HG02642 (cell line): ENCODE measurements around the gene C1QTNF9B.
"Not testable (repeated sequence)": the region's sequence is repeated elsewhere in the genome, so short reads cannot be mapped to it uniquely, and the experiment has no call there.

Experiments
- ATAC-seq: cut with Tn5 transposase; IDR thresholded peaks from one replicate; pipeline ENCODE4 v1.9.1; 2021; ENCODE audit warnings: mild to moderate bottlenecking; ENCODE audit not compliant: unreplicated experiment, poor library complexity

Gene C1QTNF9B

GRCh38 chr13:23897452-23897919, at the start of gene C1QTNF9B:
Gene C1QTNF9B (minus strand): TSS chr13:23897502.
- ATAC-seq: not testable (repeated sequence)

- no peak for ATAC-seq
Observed at GRCh38 chr13:23946900-23947299, 49.6 kb upstream of the C1QTNF9B start.

GRCh38 chr13:23946067-23946466, 48.8 kb upstream of the C1QTNF9B start:
- ATAC-seq: no peak

GRCh38 chr13:23945612-23946011, 48.3 kb upstream of the C1QTNF9B start:
- ATAC-seq: no peak

GRCh38 chr13:23941211-23941610, 43.9 kb upstream of the C1QTNF9B start:
- no peak for ATAC-seq

DNA sequence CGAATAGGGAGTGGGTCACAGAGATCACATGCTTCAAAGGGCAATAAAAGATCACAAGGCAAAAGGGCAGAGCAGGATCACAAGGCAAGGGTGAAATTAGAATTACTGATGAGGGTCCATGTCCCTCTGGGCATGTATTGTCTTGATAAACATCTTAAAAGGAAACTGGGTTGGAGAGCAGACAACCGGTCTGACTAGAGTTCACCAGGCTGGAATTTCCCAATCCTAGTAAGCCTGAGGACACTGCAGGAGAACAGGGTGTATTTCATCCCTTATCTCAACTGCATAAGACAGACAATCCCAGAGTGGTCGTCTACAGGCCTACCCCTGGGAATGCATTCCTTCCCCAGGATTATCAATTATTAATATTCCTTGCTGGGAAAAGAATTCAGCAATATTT, 42.4 kb upstream of the C1QTNF9B start:
- ATAC-seq: not testable (repeated sequence)

- ATAC-seq: no peak
Observed at GRCh38 chr13:23934520-23934919, 37.2 kb upstream of the C1QTNF9B start.

DNA sequence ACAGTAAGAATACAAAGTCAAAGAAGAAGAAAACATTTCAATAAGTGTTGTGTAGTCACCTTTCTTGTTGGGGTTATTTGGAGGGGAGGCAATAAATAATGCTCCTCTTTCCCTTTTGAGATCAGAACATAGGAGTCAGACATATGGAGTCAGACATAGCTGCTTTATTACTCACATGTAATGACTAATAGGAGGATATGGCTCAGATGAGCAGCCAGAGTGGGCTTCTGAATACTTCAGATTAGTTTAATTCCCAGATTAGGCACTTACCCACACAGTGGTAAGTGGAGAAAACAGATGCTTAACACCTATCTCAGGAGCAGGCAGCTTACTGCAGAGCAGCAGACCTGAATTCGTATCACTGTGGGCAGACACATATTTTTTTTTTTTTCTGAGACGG, 31.7 kb upstream of the C1QTNF9B start:
- ATAC-seq: no peak

DNA sequence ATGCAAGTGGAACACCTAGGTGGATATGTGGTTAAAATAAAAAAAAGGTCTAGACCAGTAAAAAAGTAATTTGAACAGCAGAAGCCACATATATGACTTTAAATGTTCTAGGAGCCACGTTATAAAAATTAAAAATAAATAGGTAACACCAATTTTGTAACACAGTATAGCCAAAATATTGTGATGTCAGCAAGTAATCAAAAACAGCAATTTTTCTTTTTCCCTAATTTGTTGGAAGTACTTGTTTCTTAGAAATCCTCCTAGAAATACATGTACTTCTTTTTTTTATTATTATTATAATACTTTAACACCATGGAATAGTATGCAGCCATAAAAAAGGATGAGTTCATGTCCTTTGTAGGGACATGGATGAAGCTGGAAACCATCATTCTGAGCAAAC, 25.7 kb upstream of the C1QTNF9B start:
- no peak for ATAC-seq

GRCh38 chr13:23922005-23922932, 25.0 kb upstream of the C1QTNF9B start:
- ATAC-seq: no peak

DNA sequence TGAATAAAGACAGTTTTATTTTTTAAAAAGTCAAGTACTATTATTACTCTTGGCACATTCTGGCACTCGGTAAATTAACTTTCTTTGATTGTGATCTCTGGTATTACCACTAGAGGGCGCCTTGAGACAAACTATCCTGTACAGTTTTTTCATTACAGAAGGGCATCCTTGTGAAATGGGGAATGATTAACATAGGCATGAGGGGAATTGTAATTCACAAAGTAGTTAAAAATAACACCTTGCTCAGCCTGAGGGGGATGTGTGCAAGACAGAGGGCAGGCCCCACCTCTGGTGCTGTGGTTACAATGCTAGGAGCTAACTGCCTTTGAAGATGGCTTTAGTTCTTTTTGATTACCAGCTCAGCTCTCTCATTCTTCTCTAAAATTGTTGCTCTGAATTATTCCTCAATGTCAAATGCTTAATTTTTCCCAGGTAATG, 24.2 kb upstream of the C1QTNF9B start:
- ATAC-seq: no peak

DNA sequence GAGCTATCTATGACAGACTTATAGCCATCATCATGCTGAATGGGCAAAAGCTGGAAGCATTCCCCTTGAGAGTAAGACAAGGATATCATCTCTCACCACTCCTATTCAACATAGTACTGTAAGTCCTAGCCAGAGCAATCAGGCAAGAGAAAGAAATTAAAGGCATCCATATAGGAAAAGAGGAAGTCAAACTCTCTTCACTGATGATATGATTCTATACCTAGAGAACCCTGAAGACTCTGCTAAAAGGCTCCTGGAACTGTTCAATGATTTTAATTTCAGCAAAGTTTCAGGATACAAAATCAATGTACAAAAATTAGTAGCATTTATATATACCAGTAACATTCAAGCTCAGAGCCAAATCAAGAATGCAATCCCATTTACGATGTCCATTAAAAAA, 21.7 kb upstream of the C1QTNF9B start:
- ATAC-seq: no peak

DNA sequence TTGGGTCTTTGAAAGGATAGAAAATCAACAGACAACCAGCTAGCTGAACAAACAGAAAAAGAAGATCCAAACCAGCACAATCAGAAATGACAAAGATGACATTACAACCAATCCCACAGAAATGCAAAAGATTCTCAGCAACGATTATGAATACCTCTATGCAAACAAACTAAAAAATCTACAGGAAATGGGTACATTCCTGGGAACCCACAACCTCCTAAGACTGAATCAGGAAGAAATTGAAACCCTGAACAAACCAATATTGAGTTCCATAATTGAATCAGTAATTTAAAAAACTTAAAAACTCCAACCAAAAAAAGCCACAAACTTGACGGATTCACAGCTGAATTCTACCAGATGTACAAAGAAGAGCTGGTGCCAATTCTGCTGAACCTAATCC, 20.9 kb upstream of the C1QTNF9B start:
- ATAC-seq: no peak

GRCh38 chr13:23915308-23915707, 18.0 kb upstream of the C1QTNF9B start:
- no peak for ATAC-seq

GRCh38 chr13:23912469-23912868, 15.2 kb upstream of the C1QTNF9B start:
- no peak for ATAC-seq

DNA sequence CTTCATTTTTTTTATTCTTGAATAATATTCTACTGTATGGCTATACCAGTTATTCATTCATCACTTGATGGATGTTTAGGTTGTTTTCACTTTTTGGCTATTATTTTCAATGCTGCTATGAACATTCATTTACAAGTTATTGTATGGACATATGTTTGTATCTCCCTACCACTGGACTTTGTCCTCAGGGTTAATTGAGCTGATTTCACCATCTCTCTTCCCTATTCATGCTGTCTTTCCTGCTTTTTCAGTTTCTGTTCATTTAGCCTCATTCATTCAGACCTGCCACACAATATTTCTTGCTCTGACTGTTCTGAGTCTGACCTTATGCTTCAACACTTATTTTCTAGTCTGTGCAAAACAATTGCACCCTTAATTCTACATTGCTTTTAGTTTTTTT, 12.3 kb upstream of the C1QTNF9B start:
- ATAC-seq: no peak

- no peak for ATAC-seq
Observed at GRCh38 chr13:23905766-23906165, 8.5 kb upstream of the C1QTNF9B start.

DNA sequence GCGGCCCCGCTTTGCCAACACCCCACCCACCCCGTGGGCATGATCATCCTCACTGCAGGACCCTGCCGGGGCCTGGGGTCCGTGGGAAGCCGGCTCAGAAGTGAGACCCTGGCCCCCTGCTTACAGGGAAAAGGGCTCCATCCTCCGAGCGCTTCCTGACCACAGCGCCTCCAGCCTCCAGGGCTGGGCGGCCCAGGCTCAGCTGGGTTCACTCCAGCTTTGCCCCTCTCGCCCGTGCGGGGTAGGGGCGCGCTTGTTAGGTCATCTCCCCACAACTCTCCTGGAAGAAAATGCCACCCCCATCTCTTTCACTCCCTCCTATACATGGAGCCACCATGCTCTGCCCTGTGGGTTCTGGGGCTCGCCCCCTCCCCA, 6.6 kb upstream of the C1QTNF9B start:
- ATAC-seq: no peak

- ATAC-seq: no peak
Observed at GRCh38 chr13:23902975-23903905, 5.9 kb upstream of the C1QTNF9B start.

DNA sequence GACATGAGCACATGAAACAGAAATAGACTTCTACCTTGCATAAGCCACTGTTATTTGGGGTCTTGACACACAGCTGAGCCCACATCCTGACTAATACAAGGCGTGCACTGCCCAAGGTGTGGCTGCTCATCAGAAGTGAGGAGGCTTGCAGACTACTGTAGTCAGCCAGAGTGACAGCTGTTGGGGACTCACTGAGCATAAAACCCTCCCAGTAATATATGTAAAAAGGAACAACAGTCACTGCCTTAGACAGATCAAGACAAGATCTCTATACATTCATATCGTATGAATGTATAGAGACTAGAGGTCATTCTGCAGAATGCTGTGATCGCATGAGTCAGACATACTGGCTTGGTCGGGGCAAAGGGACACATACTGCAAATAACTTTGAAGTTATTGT, 4.1 kb upstream of the C1QTNF9B start:
- no peak for ATAC-seq

GRCh38 chr13:23899555-23899954, 2.3 kb upstream of the C1QTNF9B start:
- no peak for ATAC-seq
